Breast epithelium (tissue), 4 donors: ENCODE measurements around the gene SNX24. TPM values are rescaled to one million over a fixed set of nuclear protein-coding genes. Genes with fewer than 3 reads are reported as not detected.

ENCODE experiments used
- DNase-seq, 2 donors: peaks; one replicate each; pipeline ENCODE4 v3.0.0-alpha.2; 2019; ENCODE audit warnings: low spot score in 2 of 2
- H3K27ac ChIP-seq, 2 donors: fragments of 200-600 bp; sonication (generic) in 1 of 2; one replicate each; pipeline ENCODE4 v1.5.1; 2016 to 2019; ENCODE audit warnings: mild to moderate bottlenecking in 1 of 2
- H3K27me3 ChIP-seq, 2 donors: fragments of 200-600 bp; sonication (generic) in 1 of 2; one replicate each; pipeline versions ENCODE4 v1.5.1 to v1.6.0; 2017 to 2019; ENCODE audit warnings: control low read depth in 1 of 2, mild to moderate bottlenecking in 1 of 2
- H3K36me3 ChIP-seq: fragments of 200-600 bp; one replicate; pipeline ENCODE4 v1.5.1; 2019
- H3K4me1 ChIP-seq, 2 donors: fragments of 200-600 bp; sonication (generic); one replicate each; pipeline ENCODE4 v1.5.1; 2016 to 2019; ENCODE audit warnings: control low read depth in 1 of 2
- H3K4me3 ChIP-seq, 3 donors: fragments of 200-600 bp; sonication (generic); 1 replicate in 2 of 3; 2 replicates in 1 of 3; pipeline ENCODE4 v1.5.1; 2016 to 2019; ENCODE audit warnings: mild to moderate bottlenecking in 3 of 3, moderate library complexity in 2 of 3
- H3K9me3 ChIP-seq, 2 donors: fragments of 200-600 bp; sonication (generic) in 1 of 2; one replicate each; pipeline ENCODE4 v1.5.1; 2016 to 2019; ENCODE audit warnings: control low read depth in 1 of 2
- POLR2A ChIP-seq: fragments of 450-650 bp; IDR thresholded peaks from one replicate; pipeline ENCODE4 v1.6.1; 2016; ENCODE audit warnings: antibody characterized with exemption, mild to moderate bottlenecking, moderate library complexity
- POLR2AphosphoS5 ChIP-seq, 3 donors: sonication (generic); formaldehyde crosslinking; IDR thresholded peaks; one replicate each; pipeline ENCODE4 v1.6.1; 2017; ENCODE audit warnings: antibody characterized with exemption in 3 of 3
- intact Hi-C: fragments of 100-400 bp; cut with DNase I; formaldehyde crosslinking; loops from one replicate; pipeline ENCODE4 v1.15.1; 2023; ENCODE audit warnings: low total_unique reads
- total RNA-seq, 3 donors: library from RNA; depleted of rRNA; stranded (reverse); fragments of >200 nt; gene quantifications; one replicate each; pipeline ENCODE4 v1.1.0, GENCODE V29; 2016
- TF ChIP-seq, protein P1 (sequence below), 3 donors: fragments of 450-650 bp; IDR thresholded peaks; one replicate each; pipeline ENCODE4 v1.5.1; 2016 to 2017; ENCODE audit warnings: antibody characterized with exemption in 3 of 3, mild to moderate bottlenecking in 3 of 3, moderate library complexity in 3 of 3

SNX24 gene
- total RNA-seq, 3 donors from 2014 or later = 13.1 to 18.4 (median 15.4) TPM

DNA sequence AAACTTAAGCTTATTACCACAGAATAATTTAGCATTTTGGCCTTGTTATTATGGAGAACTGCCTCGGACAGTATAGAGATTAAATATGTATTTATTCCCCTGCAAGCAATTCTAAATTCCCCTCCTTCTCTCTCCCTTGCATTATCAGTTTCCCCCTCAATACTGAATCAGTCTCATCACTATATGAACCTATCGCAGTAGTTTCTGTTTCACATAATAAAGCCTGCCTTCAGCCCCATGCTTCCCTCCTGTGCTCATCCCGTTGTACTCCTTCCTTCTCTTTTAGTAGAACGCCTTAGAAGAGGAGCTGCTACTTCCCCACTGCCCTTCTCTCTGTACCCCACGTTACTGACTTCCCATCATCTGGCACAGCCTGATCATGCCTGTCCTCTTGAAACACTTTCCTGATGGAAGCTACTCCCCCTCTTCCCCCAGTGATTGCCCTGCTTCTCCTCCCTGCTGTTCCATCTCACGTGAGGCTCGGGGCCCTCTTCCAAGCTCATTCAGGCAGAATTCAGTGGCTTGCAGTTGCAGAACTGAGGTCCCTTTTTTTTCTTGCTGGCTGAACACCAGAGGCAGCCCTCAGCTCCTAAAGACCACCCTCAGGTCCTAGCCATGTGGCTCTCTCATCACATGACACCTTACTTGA lies 97.8 kb downstream of the SNX24 start:
- no peaks in the 10 kb centered on the region for H3K4me1 ChIP-seq
- TF ChIP-seq POLR2A (no peak), POLR2AphosphoS5 (IDR thresholded peaks at IDR 0.05) (no peak)
- TF ChIP-seq, protein P1, sequence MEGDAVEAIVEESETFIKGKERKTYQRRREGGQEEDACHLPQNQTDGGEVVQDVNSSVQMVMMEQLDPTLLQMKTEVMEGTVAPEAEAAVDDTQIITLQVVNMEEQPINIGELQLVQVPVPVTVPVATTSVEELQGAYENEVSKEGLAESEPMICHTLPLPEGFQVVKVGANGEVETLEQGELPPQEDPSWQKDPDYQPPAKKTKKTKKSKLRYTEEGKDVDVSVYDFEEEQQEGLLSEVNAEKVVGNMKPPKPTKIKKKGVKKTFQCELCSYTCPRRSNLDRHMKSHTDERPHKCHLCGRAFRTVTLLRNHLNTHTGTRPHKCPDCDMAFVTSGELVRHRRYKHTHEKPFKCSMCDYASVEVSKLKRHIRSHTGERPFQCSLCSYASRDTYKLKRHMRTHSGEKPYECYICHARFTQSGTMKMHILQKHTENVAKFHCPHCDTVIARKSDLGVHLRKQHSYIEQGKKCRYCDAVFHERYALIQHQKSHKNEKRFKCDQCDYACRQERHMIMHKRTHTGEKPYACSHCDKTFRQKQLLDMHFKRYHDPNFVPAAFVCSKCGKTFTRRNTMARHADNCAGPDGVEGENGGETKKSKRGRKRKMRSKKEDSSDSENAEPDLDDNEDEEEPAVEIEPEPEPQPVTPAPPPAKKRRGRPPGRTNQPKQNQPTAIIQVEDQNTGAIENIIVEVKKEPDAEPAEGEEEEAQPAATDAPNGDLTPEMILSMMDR (IDR thresholded peaks at IDR 0.05) = no peak
- intact Hi-C loops = no loop called here
- H3K36me3 ChIP-seq = no peaks in the 10 kb centered on the region
- no peaks in the 10 kb centered on the region for H3K9me3 ChIP-seq
- no peak overlapping the region for H3K4me3 ChIP-seq
- no peak overlapping the region for H3K27ac ChIP-seq
- no peaks in the 10 kb centered on the region for H3K27me3 ChIP-seq
- DNase-seq = no peak

DNA sequence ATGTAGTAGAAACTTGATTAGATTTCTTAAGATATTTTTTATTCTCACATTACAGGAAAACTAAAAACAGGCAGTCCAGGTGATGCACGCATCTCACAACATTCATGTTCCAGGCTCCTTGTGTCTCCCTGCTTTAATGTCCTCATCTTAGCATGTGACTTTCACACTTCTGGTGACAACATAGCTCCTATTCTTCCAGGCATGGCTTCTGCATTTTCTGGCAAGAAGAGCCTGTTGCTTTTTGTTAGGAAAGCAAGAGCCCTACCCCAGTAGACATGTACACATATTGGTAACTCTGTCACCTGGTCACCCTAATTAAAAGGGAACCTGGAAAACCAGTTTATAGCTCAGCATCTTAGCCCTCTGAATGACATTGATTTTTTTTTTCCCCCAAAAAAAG lies 98.6 kb downstream of the SNX24 start:
- TF ChIP-seq POLR2A (no peak), POLR2AphosphoS5 (IDR thresholded peaks at IDR 0.05) (no peak)
- TF ChIP-seq, protein P1 (IDR thresholded peaks at IDR 0.05) = no peak
- no peak for DNase-seq
- Histone ChIP-seq H3K4me1 (no peaks in the 10 kb centered on the region), H3K36me3 (no peaks in the 10 kb centered on the region), H3K4me3 (no peak overlapping the region), H3K27ac (no peak overlapping the region), H3K9me3 (no peaks in the 10 kb centered on the region), H3K27me3 (no peaks in the 10 kb centered on the region)
- intact Hi-C loops = no loop called here

DNA sequence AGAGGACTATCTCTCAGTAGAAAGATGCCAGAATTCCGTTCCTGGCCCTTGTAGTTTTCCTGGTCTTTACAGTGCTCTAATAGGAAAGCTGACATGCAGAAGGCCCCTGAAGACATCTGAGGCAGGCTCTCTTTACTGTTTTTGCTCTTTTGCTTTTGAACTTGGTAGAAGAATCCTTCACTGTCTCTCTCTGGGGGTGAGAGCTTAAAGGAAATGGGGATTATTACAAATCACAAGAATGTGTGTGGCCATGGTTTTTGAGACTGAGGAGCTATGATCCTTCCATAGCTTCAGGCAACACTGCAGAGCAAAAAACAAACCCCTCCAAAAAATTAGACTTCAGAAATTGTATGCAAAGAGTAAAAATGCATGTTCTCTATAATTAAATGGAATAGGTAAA lies 102.0 kb downstream of the SNX24 start:
- no peaks in the 10 kb centered on the region for H3K27me3 ChIP-seq
- TF ChIP-seq POLR2A (no peak), POLR2AphosphoS5 (IDR thresholded peaks at IDR 0.05) (no peak)
- TF ChIP-seq, protein P1 (IDR thresholded peaks at IDR 0.05) = no peak
- intact Hi-C loops = no loop called here
- DNase-seq = no peak
- H3K4me1 ChIP-seq = no peaks in the 10 kb centered on the region
- no peak overlapping the region for H3K4me3 ChIP-seq
- H3K9me3 ChIP-seq = no peaks in the 10 kb centered on the region
- no peak overlapping the region for H3K27ac ChIP-seq
- H3K36me3 ChIP-seq = no peaks in the 10 kb centered on the region

DNA sequence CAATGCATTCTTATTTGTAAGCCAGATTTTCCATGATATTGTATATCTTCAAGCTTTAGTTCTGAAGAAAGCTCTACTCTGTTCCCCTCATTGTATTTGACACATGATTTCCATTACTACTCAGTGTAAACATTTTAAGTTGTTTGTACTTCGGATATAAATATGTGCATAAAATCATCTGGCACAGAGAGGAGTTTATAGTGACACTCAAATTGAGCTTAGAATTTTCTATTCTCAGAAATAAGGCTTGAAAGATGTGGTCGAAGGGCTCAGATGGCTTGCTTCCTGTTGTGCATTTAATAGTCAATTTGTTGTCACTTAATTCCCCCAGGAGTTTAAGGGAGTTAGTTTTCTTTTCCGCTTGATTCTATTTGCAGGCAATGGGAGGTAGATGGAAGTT lies 102.4 kb downstream of the SNX24 start:
- DNase-seq = no peak
- intact Hi-C loops = no loop called here
- Histone ChIP-seq H3K27ac (no peak overlapping the region), H3K27me3 (no peaks in the 10 kb centered on the region), H3K9me3 (no peaks in the 10 kb centered on the region), H3K36me3 (no peaks in the 10 kb centered on the region), H3K4me3 (no peak overlapping the region), H3K4me1 (no peaks in the 10 kb centered on the region)
- TF ChIP-seq POLR2A (no peak), POLR2AphosphoS5 (IDR thresholded peaks at IDR 0.05) (no peak)
- TF ChIP-seq, protein P1 (IDR thresholded peaks at IDR 0.05) = no peak

DNA sequence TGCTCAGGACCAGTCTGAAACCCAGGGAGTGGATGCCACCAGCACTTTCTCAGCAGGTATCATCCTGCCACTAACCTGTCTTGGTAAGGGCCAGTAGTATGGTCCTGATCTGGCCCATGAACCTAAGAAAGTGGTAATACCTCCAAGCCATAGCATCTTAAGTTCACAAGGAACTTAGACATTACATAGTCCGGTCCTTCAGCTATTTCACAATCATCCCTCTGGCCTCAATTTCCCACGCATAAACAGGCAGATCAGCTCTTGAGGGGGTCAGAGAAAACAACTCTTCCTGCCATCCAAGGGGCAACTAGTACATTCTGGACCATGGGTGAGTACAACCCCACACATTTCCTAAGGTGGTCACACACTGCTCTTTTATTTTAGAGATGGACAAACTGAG lies 102.9 kb downstream of the SNX24 start:
- no peaks in the 10 kb centered on the region for H3K9me3 ChIP-seq
- no peak for DNase-seq

More for the DNA sequence above, 102.9 kb downstream of the SNX24 start:
- Histone ChIP-seq H3K36me3 (no peaks in the 10 kb centered on the region), H3K4me1 (no peaks in the 10 kb centered on the region), H3K27ac (no peak overlapping the region), H3K27me3 (no peaks in the 10 kb centered on the region), H3K4me3 (no peak overlapping the region)
- intact Hi-C loops = no loop called here
- no peak for TF ChIP-seq POLR2AphosphoS5 (IDR thresholded peaks at IDR 0.05)
- TF ChIP-seq, protein P1 (IDR thresholded peaks at IDR 0.05) = no peak
- no peak for TF ChIP-seq POLR2A
